RCC 7860 (cell line): ENCODE measurements around the gene DNMT3A.

Experiments
- DNase-seq: peaks from one replicate; pipeline ENCODE4 v3.0.0-alpha.2; 2015; ENCODE audit warnings: low spot score
- FAIRE-seq: peaks from 2 replicates; lab custom pipeline; 2012; peaks lifted over from hg19 to GRCh38; lab: Jason Lieb, UNC

The DNMT3A gene

GRCh38 chr2:25308599-25308998, 33.1 kb downstream of the DNMT3A start:
- FAIRE-seq = no peak
- DNase-seq = no peak

GRCh38 chr2:25307949-25308557, 33.7 kb downstream of the DNMT3A start:
- FAIRE-seq = no peak
- DNase-seq = no peak

GRCh38 chr2:25306777-25307368, 34.9 kb downstream of the DNMT3A start:
- no peak for DNase-seq
- FAIRE-seq = no peak

GRCh38 chr2:25305775-25306174, 36.0 kb downstream of the DNMT3A start:
- DNase-seq = no peak
- no peak for FAIRE-seq

- no peak for DNase-seq
- no peak for FAIRE-seq
These were observed 36.7 kb downstream of the DNMT3A start for GRCh38 chr2:25304826-25305596.

GRCh38 chr2:25304321-25304720, 37.4 kb downstream of the DNMT3A start:
- FAIRE-seq (no peak), DNase-seq (no peak)

- no peak for FAIRE-seq
- DNase-seq = no peak
These were observed 38.0 kb downstream of the DNMT3A start for GRCh38 chr2:25303633-25304236.

GRCh38 chr2:25302758-25303375, 38.9 kb downstream of the DNMT3A start:
- FAIRE-seq (no peak), DNase-seq (no peak)

GRCh38 chr2:25301453-25302352, 40.0 kb downstream of the DNMT3A start:
- peak; percentile 74 for DNase-seq
- FAIRE-seq = peak; percentile 85

- FAIRE-seq (no peak), DNase-seq (no peak)
These were observed 41.7 kb downstream of the DNMT3A start for GRCh38 chr2:25300001-25300400.

GRCh38 chr2:25298776-25299431, 42.8 kb downstream of the DNMT3A start:
- FAIRE-seq (no peak), DNase-seq (no peak)

- DNase-seq (no peak), FAIRE-seq (no peak)
These were observed 44.0 kb downstream of the DNMT3A start for GRCh38 chr2:25297738-25298137.

- DNase-seq = no peak
- FAIRE-seq = no peak
These were observed 46.1 kb downstream of the DNMT3A start for GRCh38 chr2:25295621-25296020.

- no peak for FAIRE-seq
- DNase-seq = no peak
These were observed 46.9 kb downstream of the DNMT3A start for GRCh38 chr2:25294573-25295462.

- DNase-seq (no peak), FAIRE-seq (no peak)
These were observed 47.7 kb downstream of the DNMT3A start for GRCh38 chr2:25293958-25294562.

- FAIRE-seq (no peak), DNase-seq (no peak)
These were observed 48.6 kb downstream of the DNMT3A start for GRCh38 chr2:25293145-25293544.

GRCh38 chr2:25292408-25292807, 49.3 kb downstream of the DNMT3A start:
- DNase-seq (no peak), FAIRE-seq (no peak)

- DNase-seq = no peak
These were observed 50.8 kb downstream of the DNMT3A start for GRCh38 chr2:25290811-25291495.

More at GRCh38 chr2:25290811-25291495, 50.8 kb downstream of the DNMT3A start:
- no peak for FAIRE-seq
